ENCODE measurements around the gene EXOSC7.
"Not testable (repeated sequence)": the region's sequence is repeated elsewhere in the genome, so short reads cannot be mapped to it uniquely, and the experiment has no call there.

Gene EXOSC7

GRCh38 chr3:44962621-44963393 is 13.2 kb upstream of the EXOSC7 start:
- no peak for DNase-seq

- DNase-seq: no peak
Measured at GRCh38 chr3:44963571-44964325, 12.3 kb upstream of the EXOSC7 start.

- no peak for DNase-seq
Measured at GRCh38 chr3:44965165-44965564, 10.9 kb upstream of the EXOSC7 start.

- DNase-seq: no peak
Measured at GRCh38 chr3:44966795-44967278, 9.2 kb upstream of the EXOSC7 start.

GRCh38 chr3:44968447-44968858 is 7.6 kb upstream of the EXOSC7 start:
- no peak for DNase-seq

- DNase-seq: no peak
Measured at GRCh38 chr3:44969154-44969827, 6.8 kb upstream of the EXOSC7 start.

- no peak for DNase-seq
Measured at GRCh38 chr3:44969828-44970179, 6.2 kb upstream of the EXOSC7 start.

GRCh38 chr3:44970926-44971490 is 5.0 kb upstream of the EXOSC7 start:
- no peak for DNase-seq

GRCh38 chr3:44974416-44974815 is 1.6 kb upstream of the EXOSC7 start:
- DNase-seq: no peak

- DNase-seq: no peak
Measured at GRCh38 chr3:44981220-44981619, 5.2 kb downstream of the EXOSC7 start.

- DNase-seq: no peak
Measured at GRCh38 chr3:44981751-44982150, 5.7 kb downstream of the EXOSC7 start.

- DNase-seq: no peak
Measured at GRCh38 chr3:44982817-44983216, 6.8 kb downstream of the EXOSC7 start.

GRCh38 chr3:44983484-44983941 is 7.5 kb downstream of the EXOSC7 start:
- DNase-seq: no peak

- DNase-seq: no peak
Measured at GRCh38 chr3:44984335-44984734, 8.3 kb downstream of the EXOSC7 start.

GRCh38 chr3:44986330-44986729 is 10.3 kb downstream of the EXOSC7 start:
- not testable (repeated sequence) for DNase-seq

GRCh38 chr3:44987332-44987731 is 11.3 kb downstream of the EXOSC7 start:
- no peak for DNase-seq

- DNase-seq: no peak
Measured at GRCh38 chr3:44988073-44988472, 12.0 kb downstream of the EXOSC7 start.

GRCh38 chr3:44989141-44989540 is 13.1 kb downstream of the EXOSC7 start:
- no peak for DNase-seq

GRCh38 chr3:44989636-44990373 is 13.8 kb downstream of the EXOSC7 start:
- no peak for DNase-seq

GRCh38 chr3:44991326-44991725 is 15.3 kb downstream of the EXOSC7 start:
- DNase-seq: no peak

- peak; percentile 47 for DNase-seq
Measured at GRCh38 chr3:44992555-44993470, 16.8 kb downstream of the EXOSC7 start.

All from stimulated activated CD8-positive, alpha-beta memory T cell treated with anti-CD3 and anti-CD28 coated beads, Interleukin-4, amount 100 ng/mL, for 48 hours (primary cell).